NCI-H524 treated with DMSO at 0.1 percent for 48 hours (cell line): ENCODE results near the gene FOXC1.

Experiments used
- DNase-seq: peaks from one replicate; lab custom pipeline; 2025; lab: John Stamatoyannopoulos, UW

Gene FOXC1

DNA sequence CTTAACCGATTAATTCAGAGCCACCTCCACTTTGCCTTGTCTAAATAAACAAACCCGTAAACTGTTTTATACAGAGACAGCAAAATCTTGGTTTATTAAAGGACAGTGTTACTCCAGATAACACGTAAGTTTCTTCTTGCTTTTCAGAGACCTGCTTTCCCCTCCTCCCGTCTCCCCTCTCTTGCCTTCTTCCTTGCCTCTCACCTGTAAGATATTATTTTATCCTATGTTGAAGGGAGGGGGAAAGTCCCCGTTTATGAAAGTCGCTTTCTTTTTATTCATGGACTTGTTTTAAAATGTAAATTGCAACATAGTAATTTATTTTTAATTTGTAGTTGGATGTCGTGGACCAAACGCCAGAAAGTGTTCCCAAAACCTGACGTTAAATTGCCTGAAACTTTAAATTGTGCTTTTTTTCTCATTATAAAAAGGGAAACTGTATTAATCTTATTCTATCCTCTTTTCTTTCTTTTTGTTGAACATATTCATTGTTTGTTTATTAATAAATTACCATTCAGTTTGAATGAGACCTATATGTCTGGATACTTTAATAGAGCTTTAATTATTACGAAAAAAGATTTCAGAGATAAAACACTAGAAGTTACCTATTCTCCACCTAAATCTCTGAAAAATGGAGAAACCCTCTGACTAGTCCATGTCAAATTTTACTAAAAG lies 2.7 kb downstream of the FOXC1 start:
- no peak for DNase-seq

DNA sequence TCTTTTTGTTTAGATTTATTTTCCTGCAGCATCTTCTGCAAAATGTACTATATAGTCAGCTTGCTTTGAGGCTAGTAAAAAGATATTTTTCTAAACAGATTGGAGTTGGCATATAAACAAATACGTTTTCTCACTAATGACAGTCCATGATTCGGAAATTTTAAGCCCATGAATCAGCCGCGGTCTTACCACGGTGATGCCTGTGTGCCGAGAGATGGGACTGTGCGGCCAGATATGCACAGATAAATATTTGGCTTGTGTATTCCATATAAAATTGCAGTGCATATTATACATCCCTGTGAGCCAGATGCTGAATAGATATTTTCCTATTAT lies 3.2 kb downstream of the FOXC1 start:
- no peak for DNase-seq

DNA sequence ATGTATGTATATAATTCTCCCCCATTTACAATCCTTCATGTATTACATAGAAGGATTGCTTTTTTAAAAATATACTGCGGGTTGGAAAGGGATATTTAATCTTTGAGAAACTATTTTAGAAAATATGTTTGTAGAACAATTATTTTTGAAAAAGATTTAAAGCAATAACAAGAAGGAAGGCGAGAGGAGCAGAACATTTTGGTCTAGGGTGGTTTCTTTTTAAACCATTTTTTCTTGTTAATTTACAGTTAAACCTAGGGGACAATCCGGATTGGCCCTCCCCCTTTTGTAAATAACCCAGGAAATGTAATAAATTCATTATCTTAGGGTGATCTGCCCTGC lies 3.6 kb downstream of the FOXC1 start:
- no peak for DNase-seq

DNA sequence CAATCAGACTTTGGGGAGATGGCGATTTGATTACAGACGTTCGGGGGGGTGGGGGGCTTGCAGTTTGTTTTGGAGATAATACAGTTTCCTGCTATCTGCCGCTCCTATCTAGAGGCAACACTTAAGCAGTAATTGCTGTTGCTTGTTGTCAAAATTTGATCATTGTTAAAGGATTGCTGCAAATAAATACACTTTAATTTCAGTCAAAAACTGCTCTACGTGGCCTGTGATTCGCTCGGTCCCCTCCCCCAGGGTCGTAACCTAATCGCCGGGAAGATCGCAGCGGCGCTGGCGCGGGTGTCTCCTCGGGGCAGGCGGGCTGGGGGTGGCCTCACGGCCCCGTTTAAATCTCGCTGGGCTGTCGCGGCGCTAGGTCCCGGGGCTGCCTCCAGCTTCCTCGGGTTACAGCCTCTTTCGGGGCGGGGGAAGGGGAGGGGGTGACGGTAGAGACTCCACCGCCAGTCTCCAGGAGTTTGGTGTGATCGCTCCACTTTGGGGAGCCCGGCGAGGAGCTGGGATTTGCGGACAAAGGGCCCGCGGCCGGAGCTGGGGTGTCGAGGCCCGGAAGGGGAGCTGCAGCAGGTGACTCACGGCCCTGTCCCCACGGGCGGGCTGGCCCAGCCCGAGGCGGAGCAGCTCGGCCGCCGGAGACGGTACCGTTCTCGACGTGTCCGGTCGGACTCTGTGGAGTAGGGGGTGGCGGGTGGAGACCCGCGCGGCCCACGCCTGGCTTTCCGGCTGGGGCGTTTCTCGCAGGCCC lies 4.2 kb downstream of the FOXC1 start:
- no peak for DNase-seq

DNA sequence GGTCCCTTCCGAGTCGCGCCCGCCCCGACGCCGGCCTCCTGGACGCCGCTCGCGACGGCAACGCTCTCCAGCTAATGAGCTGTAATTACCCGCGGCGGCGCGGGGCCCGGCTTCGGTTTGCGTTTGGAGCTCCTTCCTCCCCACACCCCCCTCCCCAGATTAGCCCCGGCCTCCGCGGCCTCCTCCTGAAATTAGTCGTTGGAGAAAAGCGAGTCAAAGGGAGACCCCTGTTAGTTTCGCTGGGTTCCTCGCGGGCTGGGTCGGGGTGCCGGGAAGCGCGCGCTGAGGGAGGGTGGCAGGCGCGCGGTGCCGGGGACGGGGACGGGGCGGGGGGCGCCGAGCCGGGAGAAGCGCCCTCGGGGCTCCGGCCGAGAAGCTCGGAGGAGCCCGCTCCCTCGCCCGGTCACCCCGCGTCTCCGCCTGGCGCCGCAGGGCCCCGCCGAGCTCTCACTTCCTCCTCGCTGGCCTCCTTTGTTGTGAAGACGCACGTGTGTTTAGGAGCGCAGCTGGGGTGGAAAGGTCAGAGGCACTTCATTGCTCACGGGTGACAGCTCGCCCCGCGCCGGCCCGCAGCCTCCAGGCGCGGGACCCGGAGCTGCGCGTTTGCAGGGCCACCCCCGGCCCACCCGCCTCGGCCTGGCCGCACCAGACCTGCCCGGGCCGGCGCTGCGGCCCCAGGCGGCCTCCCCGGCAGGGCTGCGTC lies 4.9 kb downstream of the FOXC1 start:
- DNase-seq: no peak

DNA sequence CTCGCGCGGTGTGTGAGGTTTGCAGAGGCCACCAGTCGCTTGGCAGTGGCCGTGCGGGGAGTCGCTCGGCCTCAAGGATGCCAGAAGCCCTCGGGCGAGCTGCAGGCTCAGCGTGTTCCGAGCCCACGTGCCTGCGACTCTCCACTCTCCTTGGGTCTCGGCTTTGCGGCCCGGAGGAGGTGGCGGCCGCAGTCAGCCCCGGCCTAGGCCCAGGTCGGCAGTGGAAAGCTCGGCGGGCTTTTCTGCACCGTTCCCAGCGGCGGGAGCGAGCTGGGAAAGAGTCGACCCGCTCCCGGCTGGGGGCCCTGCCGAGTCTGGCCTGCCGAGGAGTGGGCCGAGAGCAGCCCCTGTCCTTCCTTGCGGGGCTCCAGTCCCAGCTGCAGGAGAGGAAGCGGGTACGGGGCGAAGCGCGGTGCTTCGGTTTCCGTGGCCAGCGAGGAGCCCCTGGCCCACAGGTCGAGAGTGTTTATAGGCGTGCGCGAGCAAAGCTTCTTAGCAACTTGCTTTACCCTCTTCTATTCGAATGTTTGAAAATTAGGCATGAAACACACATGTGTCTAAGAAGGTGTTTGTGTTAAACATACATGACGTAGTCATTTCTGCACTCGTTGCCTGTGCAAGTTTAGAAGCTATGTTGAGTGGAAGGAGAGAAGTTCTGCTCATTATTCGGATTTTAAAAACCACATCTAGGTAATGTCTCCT lies 5.6 kb downstream of the FOXC1 start:
- DNase-seq: no peak

DNA sequence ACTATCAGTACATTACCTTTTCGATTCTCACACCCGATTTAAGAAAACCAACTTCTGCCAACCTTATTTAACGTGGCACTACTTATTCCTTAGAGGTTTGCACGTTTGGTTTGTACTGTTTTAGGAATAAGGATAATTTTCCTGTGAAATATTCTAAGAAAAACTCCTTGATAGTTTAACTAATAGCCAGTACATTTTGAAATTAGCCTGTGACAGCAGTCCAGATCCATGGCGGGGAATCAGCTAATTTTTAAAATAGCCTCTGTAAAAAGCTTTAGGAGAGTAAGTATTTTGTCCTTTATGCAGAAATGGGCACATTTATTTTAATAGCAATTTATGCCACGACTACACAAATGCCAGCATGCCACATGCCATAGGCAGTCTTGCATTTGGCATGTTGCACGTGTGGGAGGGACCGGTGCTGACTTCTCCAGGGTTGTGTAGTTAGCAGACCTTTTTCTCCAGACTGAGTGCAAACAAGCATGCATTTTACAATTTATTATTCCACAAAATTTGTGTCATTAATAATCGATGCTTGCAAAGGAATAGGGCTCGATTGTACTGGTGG lies 6.2 kb downstream of the FOXC1 start:
- no peak for DNase-seq

DNA sequence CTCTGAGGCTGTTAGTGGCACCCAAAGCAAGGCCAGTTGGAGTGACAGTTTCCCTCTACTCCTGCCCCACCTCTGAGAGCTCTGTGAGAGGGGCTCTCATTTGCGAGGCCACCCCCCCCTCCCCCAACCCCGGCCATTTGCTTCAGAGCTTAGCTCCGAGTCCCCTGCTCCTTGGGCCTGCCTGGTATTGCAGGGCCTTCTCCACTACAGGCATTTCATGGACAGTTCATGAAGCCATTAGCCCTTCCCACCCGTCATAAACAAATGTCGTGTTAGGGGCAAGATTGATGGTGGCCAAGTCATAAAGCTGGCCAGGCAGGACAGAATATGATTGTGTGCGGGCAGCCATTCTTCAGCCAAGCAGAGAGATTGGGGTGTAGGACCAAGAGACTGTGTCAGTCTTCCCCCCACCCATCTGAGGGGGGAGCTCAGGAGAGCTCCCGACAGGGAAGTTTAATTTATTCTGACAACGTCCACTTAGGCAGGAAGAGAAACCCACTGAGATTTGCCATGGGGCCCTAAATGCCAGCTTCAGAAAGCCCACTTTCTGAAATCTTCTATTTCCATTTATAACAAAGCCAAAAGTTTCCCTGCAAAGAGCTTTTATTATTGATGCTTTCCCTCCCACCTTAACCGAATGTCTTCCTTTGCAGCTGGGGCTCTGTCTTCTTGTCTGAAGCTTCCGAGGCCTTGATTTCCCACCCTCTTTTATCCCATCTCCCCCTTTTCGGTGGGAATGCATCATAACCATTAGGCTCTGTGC lies 7.2 kb downstream of the FOXC1 start:
- DNase-seq: no peak

DNA sequence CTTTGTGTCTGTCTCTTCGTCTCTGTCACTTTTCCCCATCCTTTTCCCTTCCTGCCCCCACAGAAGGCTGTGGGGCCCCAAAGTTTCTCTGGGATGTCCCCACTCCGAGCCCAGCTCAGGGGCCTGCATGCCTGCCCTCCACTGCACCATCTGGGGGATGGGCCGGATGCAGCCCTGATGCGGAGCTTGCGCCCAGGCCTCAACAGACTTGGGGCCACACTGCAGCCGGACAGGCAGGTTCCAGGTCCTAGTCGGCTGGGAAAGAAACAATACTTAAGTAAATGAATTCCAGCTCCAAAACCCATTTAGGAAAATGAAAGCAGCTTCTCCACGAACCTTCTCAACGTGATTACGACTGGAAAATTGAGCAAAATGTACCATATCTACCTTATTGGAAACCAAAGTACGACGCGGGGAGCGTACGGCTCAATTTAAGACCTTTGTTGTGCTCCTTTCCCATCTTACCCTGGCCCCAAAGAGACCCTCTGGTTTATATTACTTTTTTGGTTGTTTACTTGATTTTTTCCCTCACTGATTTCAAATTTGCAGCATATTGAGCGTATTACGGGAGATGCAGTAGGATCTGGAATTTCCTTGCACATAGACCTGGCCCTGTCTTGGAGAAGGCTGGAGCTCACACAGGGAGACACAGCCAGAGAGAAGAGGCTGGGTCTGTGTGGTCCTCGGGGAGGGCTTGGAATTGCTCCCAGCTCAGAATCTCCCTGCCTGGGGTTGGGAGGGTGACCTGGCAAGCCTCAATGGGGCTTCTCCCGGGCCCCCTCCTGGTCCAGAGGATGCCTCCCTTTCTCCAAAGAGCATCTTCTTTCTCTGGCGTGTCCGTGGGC lies 8.0 kb downstream of the FOXC1 start:
- DNase-seq: no peak

DNA sequence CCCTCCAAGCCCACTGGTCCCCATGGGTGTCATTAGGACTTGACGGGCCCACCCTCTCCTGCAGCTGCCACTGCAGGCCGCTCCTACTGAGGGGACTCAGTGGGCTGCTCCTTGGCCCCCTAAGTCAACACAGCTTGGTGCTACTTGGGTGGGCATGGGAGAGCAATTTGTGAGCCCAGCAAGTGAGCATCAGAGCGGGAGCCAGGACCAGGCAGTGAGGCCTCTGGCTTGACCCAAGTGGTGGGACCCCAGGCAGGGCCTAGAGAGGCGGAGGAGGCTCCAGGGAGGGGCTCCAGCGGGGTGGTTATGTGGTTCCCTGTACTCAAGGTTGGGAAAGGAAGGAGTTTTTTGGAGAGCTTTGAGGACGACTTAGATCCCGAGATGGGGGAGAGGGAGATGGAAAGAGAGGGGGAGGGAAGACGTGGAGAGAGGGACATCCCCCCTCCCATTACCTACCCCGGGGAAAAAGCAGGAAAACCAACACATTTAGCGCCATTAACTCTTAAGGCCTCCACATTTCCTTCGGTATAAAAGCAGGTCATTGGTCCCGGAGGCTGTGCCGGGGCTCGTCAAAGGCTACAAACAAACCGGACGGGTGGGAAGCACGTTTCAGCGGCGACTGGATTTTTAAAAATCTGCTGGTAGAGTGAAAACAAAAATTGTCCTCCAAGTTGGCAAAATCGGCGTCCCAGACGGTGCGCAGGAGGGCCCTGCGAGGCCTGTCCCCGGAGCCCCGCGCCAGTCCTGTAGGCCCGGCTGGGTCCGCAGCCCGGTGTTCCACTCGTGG lies 8.8 kb downstream of the FOXC1 start:
- no peak for DNase-seq

DNA sequence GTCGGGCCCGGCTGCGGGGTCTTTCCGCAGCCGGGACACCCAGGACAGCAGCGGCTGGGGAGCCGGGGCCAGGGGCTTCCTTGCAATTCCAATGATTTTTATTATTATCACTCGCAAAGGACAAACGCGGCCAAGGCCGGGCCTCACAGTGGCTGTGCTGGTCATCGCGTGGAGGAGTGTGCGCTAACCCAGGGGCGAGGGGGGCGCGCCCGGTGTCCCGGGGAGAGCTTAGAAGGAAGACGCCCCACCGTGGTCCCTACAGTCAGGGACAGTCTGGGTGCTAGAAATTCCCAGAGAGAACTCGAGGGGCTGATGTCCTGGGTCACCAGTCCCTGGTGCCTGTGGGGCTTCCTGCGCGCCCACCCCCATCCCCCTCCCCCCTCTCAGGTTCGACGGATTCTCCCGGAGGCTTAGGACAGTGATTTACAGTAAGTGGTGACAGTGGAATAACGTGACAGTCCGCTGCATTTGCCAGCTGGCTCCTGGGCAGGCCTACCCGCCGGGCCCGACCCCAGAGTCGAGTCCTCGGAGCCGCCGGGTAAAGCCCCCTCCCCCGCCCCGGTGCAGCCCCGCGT lies 9.5 kb downstream of the FOXC1 start:
- no peak for DNase-seq

DNA sequence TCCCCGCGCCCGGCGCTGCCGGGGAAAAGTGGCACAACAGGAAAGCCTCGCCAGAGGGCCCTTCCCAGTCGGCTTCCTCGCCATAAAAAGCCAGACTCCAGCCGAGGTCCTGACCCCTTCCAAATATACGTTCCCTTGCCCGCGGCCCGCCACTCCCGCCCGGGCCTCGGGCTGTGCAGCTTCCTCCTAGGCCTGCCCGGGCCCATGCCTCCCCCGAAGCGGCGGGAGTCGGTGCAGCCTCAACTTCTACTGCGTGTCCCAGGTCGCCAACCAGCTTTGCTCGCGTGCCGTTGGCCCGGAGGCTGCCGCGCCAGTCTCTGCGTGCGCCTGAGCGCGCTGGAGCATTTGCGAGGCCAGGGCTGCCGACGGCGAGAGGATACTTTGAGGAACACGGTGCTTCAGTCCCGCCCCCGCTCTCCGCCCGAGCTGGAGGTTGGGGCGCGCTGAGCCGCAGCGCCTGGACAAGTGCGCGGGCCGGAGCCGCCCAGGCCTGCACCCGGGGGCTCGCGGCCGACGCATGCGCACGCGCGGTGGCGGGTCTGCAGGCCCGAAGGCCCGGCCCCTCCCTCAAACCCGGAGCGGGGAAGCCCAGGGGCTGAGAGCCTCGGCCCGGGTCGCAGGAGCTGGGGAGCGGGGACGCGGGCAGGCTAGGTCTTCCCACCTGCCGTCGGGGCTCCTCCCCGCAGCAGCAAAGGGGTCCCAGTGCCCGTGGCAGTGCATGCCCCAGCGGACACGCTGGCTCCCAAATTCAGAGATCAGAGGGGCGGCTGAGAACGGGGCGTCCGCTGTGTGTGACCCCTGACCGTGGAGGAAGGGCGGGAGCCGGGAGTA lies 10.2 kb downstream of the FOXC1 start:
- DNase-seq: no peak

DNA sequence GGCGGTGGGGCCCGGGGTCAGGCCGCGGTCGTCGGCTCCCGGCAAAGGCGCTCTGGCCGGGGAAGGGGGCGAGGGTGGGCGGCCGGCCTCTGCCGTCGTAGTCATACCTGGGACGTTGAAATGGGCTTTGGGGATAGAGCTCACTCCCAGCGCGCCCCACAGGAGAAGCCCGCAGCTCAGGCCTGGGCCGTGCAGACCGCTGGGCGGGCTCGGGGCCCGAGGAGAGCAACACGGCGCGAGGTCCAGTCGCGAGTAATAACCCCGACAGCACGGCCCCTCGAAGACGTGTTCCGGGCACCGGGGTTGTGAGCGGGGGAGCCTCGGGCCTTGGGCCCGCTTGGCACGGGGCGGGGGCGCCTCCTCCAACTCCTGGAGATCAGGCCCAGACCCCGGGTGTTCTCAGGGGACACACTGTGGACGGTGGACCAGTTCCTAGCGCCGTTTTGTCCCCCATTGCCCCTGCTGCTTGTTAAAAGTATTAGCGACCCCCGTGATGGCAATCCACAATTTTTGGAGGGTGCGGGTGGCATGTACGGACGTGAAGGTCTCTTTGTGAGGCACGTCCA lies 10.9 kb downstream of the FOXC1 start:
- DNase-seq: no peak

DNA sequence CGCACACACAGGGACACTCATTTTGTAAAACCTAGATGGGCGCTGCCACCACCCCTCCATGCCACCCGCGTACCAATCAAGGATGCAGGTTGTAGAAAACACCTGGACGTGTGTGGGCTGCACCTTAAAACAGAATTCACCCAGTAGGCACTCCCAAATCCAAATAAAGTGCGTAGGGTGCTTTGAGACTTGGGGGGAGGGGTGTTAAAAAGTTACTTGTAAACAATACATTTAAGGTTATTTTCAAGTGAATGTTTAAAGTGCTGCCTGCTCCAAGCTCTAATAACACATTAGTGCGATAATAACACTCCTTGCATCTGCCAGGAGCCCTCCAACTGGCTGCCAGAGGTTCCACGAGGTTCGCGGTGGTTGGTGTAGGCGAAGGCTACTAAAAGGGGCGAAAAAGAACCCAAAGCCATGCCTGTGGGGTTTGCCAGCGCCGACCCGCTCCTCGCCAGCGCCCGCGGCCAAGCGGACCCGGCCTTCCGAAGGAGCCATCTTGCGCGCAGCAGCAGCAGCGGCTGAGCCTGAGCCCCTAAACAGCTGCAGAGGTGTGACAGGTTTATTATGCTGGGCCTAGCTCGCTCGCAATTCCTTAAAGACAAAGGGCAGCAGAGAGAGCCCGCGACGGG lies 11.5 kb downstream of the FOXC1 start:
- DNase-seq: no peak

DNA sequence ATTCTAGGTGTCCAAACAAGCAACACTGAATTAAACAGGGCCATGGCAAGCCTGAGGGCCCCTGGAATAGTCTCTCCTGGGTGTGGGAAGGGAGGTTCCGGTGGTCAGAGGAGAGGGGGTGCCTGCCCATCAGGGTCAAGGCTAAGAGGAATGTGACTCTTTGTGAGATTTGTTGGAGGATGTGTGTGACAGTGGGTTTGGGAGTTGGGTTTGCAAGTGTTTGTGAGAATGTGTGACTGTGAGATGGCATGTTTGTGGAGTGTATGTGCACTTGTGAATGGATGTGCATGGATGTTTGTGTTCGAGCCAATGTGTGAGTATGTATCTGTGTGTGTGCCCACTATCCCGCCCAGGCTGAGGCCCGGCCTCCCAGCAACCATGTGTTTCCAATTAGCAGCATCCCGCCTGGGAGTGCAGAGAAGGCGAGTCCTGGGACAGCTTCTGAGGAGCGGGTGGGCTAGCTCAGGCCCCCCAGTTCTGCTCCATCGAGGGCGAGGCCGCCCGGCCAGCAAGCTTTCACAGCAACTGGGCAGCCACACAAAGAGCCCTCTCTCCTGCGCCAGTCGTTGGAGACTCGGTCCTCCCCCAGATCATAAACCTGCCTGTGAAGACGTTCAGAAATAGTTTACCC lies 12.6 kb downstream of the FOXC1 start:
- DNase-seq: no peak

DNA sequence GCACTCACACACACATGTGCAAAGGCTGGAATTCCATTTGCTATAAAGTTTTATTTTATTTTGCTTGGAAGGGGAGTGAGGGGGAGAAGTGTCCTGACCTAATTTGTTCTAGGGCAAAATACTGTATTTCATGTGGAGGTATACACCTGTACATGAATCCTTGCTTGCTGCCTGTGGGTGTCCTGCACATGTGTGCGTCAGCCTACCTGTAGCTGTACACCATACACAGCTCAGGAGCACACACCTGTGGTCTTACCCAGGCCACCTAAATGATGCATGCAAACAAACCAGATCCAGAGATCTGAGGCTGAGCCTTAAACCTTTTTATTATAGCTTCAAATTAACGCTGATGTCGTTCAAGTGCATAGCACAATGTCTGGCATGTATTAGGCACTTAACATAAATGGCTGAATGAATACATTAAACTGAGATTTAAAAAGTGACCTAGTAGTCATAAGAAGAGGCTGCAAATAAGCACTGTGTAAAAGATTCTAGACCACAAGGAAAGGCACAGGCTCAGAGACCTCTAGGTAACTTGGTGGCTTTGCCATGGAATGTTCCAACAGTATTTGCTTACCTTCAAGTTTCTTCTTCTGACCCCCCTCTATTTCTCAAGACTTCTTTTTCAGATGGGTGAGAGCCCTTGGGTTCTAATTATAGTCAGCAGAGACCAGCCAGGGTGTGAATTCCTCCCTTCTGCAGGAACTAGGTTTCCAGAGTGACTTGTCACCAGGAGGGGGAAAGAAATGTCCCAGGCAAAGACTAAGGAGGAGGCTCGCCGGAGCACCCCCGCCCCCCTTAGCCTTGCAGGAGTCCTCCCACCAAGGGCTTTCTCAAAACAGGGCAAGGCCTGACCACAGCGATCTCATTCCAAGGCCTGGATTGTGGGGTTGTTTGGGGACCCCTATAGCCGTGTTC lies 13.4 kb downstream of the FOXC1 start:
- no peak for DNase-seq

DNA sequence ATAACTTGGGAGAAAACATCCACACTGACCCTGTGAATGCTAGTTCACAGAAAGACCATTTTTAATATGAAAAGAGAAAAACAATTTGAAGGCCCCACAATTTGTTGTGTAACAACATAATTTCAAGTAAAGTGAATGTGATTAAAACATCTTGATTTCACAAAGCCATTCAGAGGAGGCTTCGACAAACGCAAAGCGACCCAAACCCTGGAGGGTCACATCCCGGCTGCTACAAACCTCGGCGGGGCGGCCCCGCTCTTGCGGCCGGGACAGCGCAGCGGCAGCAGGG lies 14.0 kb downstream of the FOXC1 start:
- no peak for DNase-seq
